GM12801 (cell line): Measurements from ENCODE around the gene GFER.

Source experiments
- TF ChIP-seq, protein P1 (sequence below): IDR thresholded peaks from one replicate; pipeline ENCODE4 v1.5.1; 2011; ENCODE audit warnings: control low read depth; ENCODE audit not compliant: insufficient read length; ENCODE audit errors: extremely low read depth

GFER gene

DNA sequence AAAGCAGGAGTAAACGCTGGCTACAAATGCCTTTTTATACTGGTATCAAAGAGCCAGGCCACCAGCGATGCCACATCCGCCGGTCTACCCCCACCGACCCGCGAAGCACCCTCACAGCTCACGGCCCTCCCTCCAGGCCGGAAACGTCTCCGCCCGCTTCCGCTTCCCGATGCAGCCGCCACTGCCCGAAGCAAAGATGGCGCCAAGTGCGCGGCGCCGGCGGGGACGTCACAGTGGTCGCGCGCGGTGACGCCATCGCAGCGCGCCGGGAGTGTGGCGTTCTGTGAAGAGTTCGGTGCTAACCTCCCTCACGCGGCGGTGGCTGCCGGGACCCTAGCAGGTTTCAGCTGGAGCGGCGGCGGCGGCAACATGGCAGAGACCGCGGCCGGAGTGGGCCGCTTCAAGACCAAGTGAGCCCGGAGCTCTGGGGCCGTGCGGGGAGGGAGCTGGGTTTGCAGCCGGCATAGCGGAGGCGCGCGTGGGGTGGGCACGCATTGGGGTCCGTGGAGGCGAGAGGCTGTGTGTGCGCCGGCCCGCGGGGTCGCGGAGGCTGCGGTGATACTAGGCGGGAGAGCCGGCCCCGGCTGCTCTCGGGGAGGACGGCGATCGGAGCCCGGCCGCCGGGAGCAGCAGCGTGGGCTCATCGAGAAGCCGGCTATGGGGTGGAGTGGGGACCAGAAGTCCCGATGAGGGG lies 12.1 kb upstream of the GFER start, which contains the start of gene TBL3:
Gene TBL3, plus strand, starts transcription at position 258 of the 694 bp plus-strand sequence. Its CDS starts 112 bp downstream, at position 370.
- TF ChIP-seq, protein P1, sequence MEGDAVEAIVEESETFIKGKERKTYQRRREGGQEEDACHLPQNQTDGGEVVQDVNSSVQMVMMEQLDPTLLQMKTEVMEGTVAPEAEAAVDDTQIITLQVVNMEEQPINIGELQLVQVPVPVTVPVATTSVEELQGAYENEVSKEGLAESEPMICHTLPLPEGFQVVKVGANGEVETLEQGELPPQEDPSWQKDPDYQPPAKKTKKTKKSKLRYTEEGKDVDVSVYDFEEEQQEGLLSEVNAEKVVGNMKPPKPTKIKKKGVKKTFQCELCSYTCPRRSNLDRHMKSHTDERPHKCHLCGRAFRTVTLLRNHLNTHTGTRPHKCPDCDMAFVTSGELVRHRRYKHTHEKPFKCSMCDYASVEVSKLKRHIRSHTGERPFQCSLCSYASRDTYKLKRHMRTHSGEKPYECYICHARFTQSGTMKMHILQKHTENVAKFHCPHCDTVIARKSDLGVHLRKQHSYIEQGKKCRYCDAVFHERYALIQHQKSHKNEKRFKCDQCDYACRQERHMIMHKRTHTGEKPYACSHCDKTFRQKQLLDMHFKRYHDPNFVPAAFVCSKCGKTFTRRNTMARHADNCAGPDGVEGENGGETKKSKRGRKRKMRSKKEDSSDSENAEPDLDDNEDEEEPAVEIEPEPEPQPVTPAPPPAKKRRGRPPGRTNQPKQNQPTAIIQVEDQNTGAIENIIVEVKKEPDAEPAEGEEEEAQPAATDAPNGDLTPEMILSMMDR = no peak

DNA sequence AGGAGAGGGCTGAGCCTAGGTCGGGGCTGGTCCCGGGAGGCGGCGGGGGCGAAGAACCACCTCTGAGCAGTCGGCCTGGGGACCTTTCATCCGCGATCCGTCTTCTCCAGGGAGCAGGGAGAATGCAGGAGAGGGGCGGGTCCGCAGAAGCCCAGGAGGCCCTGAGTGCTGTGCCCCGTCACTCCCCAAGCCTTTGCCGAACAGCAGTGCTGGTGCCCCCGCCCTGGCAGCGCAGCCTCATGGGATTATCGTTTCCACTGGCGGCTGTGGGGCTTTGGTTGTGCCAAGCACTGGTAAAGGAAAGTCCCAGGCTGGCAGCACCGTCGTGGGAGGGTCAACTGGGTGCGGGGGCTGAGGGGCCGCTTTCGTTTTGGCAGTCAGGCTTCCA lies 11.5 kb upstream of the GFER start:
- TF ChIP-seq, protein P1 = no peak

DNA sequence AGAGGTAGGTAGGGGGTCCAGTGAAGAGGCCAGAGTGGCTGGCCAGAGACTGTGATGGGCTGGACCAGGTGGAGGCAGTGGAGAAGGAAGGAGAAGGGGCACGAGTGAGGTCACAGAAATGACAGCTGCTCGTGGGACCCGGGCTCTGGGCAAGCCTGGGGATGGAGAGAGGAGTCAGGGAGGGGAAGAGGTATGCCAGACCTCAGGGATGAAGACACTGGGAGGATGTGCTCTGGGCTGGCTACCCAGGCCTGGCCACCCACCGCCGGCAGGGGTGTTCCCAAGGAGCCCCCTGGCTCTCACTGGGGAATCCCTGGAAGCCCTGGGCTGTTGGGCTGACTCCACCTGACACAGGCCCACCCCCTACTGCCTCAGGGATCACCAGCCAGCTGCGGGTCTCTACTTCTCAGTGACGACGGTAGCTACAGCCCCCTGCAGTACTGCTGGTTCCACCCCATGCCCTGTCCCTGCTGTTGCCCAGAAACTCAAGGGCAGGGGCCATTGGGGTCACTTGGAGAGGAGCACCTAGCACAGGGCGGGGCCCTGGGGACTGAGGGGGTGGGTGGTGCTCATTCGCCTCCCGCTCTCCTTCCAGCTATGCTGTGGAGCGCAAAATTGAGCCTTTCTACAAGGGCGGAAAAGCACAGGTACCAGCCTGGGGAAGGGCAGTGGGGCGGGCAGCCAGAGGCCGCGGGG lies 10.4 kb upstream of the GFER start:
- TF ChIP-seq, protein P1 = no peak

DNA sequence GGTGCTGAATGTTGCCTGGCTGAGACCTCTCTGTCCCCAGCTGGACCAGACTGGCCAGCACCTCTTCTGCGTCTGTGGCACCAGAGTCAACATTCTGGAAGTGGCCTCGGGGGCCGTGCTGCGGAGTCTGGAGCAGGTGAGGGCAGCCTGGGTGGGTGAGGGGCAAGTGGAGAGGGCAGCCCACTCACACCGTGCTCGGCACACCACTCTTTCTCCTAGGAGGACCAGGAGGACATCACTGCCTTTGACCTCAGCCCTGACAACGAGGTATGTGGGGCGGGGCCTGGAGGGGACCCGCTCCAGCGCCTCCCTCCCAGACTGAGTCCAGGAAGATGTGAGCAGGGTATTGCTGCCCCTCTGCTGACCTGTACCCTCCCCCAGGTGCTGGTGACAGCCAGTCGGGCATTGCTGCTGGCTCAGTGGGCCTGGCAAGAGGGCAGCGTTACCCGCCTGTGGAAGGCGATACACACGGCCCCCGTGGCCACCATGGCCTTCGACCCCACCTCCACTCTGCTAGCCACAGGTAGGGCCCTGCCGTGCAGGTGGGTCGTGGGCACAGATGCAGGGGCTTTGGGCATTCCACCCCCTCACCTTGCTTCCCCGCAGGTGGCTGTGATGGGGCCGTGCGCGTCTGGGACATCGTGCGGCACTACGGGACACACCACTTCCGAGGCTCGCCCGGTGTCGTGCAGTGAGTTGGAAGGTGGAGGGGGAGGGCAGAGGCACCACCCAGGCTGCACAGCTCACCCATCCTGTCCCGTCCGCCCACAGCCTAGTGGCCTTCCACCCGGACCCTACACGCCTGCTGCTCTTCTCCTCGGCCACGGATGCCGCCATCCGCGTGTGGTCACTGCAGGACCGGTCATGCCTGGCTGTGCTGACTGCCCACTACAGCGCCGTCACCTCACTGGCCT lies 9.6 kb upstream of the GFER start:
- TF ChIP-seq, protein P1 = no peak

DNA sequence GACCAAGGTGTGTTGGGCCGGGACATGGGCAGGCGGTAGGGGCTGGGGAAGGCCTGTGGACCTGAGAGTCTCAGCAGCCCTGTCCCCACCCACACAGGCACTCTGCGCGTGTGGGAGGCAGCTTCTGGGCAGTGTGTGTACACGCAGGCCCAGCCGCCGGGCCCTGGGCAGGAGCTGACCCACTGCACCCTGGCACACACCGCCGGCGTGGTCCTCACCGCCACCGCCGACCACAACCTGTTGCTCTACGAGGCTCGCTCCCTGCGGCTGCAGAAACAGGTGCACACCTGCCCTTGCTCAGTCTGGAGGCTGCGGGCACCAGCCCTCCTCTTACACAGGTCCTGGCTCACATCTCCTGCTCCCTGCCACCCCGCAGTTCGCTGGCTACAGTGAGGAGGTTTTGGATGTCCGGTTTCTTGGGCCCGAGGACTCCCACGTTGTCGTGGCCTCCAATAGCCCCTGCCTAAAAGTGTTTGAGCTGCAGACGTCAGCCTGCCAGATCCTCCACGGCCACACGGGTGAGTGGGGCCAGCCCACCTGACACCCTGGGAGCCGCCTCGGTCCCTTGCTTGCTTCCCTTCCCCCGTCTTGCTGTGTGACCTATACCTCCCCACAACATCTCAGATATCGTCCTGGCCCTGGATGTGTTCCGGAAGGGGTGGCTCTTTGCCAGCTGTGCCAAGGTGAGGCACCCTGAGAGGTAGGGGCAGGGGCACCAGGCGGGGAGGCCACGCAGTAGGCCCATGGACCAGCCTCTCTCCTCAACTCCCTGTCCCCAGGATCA lies 8.4 kb upstream of the GFER start:
- TF ChIP-seq, protein P1 = no peak

DNA sequence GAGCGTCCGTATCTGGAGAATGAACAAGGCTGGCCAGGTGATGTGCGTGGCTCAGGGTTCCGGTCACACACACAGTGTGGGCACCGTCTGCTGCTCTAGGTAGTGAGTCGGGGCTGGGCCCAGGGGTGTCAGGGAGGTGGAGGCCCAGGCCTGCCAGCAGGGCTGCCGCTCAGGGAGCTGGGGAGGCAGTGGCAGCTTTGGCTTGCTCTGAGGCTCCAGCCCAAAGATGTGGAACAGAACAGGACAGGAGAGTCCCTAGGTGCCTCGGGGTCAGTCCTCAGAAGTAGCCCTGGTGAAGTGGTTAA lies 7.8 kb upstream of the GFER start:
- TF ChIP-seq, protein P1 = no peak
